Mononuclear cell (primary cell): Measurements from ENCODE around the gene OR10A3. TPM values are rescaled to one million over a fixed set of nuclear protein-coding genes. Genes with fewer than 3 reads are reported as not detected.
A peak's percentile ranks its signal among the peaks of the same experiment; 100 is the strongest.
"Not testable (repeated sequence)": the region's sequence is repeated elsewhere in the genome, so short reads cannot be mapped to it uniquely, and the experiment has no call there.

Experiments used
- H3K27me3 ChIP-seq: 2 replicates; pipeline ENCODE4 v1.6.0; 2011; ENCODE audit warnings: low read length, control low read depth; ENCODE audit not compliant: insufficient read depth
- H3K4me1 ChIP-seq: 2 replicates; pipeline ENCODE4 v1.5.1; 2011; ENCODE audit warnings: mild to moderate bottlenecking, low read length, control low read depth; ENCODE audit not compliant: insufficient read depth
- H3K4me3 ChIP-seq: 2 replicates; pipeline ENCODE4 v1.5.1; 2011; ENCODE audit warnings: mild to moderate bottlenecking, low read length, moderate library complexity
- H3K9me3 ChIP-seq: 2 replicates; pipeline ENCODE4 v1.5.1; 2011; ENCODE audit warnings: low read depth, mild to moderate bottlenecking, control low read depth, low read length
- total RNA-seq: library from RNA; depleted of rRNA; stranded (reverse); fragments of >200 nt; gene quantifications from one replicate; pipeline ENCODE4 v1.2.3, GENCODE V29; 2012

OR10A3 gene
- total RNA-seq: not detected

GRCh38 chr11:7941608-7942007, at the start of gene OR10A3:
OR10A3 (minus strand) TSS chr11:7941708; CDS start chr11:7939520, 2,188 bp downstream.
- Histone ChIP-seq H3K4me3 (no peak within 1 kb of the TSS), H3K27me3 (no peaks in the 10 kb centered on the region), H3K9me3 (peaks cover 16% of the 10 kb centered on the region), H3K4me1 (no peaks in the 10 kb centered on the region)

- not testable (repeated sequence) for H3K27me3 ChIP-seq, H3K9me3 ChIP-seq
- H3K4me1 ChIP-seq: peaks cover 22% of the 10 kb centered on the region
- H3K4me3 ChIP-seq: peak overlapping the region; percentile 67
Measured at GRCh38 chr11:7987560-7987883, 46.0 kb upstream of the OR10A3 start.

GRCh38 chr11:7986768-7987559, 45.5 kb upstream of the OR10A3 start, which contains the start of gene EIF3F:
EIF3F (plus strand) TSS chr11:7987337; CDS start chr11:7987353, 16 bp downstream.
- Histone ChIP-seq H3K27me3 (no peaks in the 10 kb centered on the region), H3K9me3 (no peaks in the 10 kb centered on the region), H3K4me1 (peaks cover 22% of the 10 kb centered on the region), H3K4me3 (peak within 1 kb of the TSS; percentile 67)

GRCh38 chr11:7983832-7984590, 42.5 kb upstream of the OR10A3 start:
- no peaks in the 10 kb centered on the region for H3K9me3 ChIP-seq
- H3K27me3 ChIP-seq: no peaks in the 10 kb centered on the region
- peaks cover 20% of the 10 kb centered on the region for H3K4me1 ChIP-seq
- H3K4me3 ChIP-seq: no peak overlapping the region

GRCh38 chr11:7982582-7983119, 41.1 kb upstream of the OR10A3 start:
- no peaks in the 10 kb centered on the region for H3K9me3 ChIP-seq
- peaks cover 7% of the 10 kb centered on the region for H3K4me1 ChIP-seq
- H3K4me3 ChIP-seq: no peak overlapping the region
- no peaks in the 10 kb centered on the region for H3K27me3 ChIP-seq

DNA sequence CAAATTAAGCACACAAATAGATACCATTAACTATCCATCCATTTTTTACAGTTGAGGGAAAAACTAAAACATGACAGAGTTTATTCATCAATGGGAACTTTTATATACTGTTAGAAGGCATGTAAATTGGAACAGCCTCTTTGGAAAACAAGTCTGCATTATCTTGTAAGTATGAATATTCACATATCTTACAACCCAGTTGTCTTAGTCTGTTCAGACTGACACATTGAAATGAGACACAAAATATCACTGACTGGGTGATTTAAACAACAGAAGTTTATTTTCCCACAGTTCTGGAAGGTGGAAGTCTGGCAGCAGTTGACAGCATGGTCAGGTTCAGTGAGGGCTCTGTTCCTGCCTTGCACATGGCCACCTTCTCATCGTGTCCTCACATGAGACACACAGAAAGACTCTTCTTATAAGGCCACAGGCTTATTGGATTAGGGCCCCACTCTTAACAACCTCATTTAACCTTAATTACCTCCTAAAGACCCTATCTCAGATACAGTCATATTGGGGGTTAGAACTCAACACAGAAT, 40.2 kb upstream of the OR10A3 start:
- H3K4me3 ChIP-seq: no peak overlapping the region
- peaks cover 5% of the 10 kb centered on the region for H3K4me1 ChIP-seq
- H3K9me3 ChIP-seq: no peaks in the 10 kb centered on the region
- H3K27me3 ChIP-seq: no peaks in the 10 kb centered on the region

DNA sequence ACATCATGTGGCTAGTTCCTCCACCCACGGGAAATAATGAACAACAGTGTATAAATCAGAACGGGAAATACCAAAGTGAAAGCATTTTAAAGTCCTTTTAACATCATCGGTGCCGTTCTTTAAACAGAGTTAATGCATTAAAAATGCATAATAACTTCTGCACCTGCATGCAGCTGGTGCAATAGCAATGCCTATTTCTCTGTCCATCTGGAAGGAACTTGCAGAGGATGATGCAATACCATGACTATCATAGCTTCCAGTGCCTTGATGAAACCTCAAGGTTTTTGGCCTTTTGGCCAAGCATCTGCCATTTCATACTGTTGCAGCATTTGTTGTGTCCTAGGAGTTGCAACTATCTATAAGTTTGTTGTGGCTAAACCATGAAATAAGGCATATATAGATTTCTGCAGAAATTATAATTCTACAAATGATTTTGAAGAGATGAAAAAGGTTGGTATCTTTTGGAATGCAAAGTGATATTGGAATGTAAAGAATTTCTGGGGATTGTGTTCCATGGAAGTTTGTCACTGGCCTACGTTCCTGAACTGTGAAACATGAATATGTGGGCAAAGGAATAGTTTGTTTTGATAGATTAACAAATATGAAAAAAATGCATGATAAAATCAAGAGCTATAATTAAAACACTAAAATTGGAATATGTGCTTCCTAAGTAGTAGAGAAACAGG, 35.9 kb upstream of the OR10A3 start:
- Histone ChIP-seq H3K9me3 (no peaks in the 10 kb centered on the region), H3K4me3 (no peak overlapping the region), H3K27me3 (peaks cover 2% of the 10 kb centered on the region), H3K4me1 (no peaks in the 10 kb centered on the region)

GRCh38 chr11:7974668-7975067, 33.2 kb upstream of the OR10A3 start:
- no peaks in the 10 kb centered on the region for H3K9me3 ChIP-seq
- H3K4me1 ChIP-seq: no peaks in the 10 kb centered on the region
- H3K27me3 ChIP-seq: peaks cover 2% of the 10 kb centered on the region
- H3K4me3 ChIP-seq: no peak overlapping the region

GRCh38 chr11:7973011-7973410, 31.5 kb upstream of the OR10A3 start:
- H3K4me1 ChIP-seq: no peaks in the 10 kb centered on the region
- no peaks in the 10 kb centered on the region for H3K9me3 ChIP-seq
- H3K27me3 ChIP-seq: peaks cover 2% of the 10 kb centered on the region
- no peak overlapping the region for H3K4me3 ChIP-seq

DNA sequence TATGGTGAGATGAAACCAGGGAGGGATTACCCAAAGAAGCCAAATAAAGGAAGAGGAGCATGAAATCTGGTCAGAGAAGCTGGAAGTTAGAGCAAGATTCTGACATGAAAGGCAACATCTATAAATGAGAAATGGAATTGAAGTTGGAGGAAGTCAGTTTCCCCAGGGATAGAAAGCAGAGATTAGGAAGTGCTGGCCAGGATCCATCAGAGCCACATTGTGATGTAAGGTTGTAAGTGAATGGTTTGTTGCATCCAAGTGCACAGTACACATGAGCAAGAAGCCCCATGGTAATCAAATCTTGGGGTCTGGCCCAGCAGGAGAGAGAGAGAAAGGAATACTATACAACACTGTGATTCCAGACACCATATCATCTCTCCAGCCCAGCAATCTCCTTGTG, 30.3 kb upstream of the OR10A3 start:
- H3K4me3 ChIP-seq: no peak overlapping the region
- H3K27me3 ChIP-seq: peaks cover 2% of the 10 kb centered on the region
- H3K9me3 ChIP-seq: no peaks in the 10 kb centered on the region
- H3K4me1 ChIP-seq: no peaks in the 10 kb centered on the region

GRCh38 chr11:7969756-7970646, 28.5 kb upstream of the OR10A3 start:
- no peaks in the 10 kb centered on the region for H3K4me1 ChIP-seq
- H3K27me3 ChIP-seq: peaks cover 2% of the 10 kb centered on the region
- H3K9me3 ChIP-seq: no peaks in the 10 kb centered on the region
- H3K4me3 ChIP-seq: no peak overlapping the region

DNA sequence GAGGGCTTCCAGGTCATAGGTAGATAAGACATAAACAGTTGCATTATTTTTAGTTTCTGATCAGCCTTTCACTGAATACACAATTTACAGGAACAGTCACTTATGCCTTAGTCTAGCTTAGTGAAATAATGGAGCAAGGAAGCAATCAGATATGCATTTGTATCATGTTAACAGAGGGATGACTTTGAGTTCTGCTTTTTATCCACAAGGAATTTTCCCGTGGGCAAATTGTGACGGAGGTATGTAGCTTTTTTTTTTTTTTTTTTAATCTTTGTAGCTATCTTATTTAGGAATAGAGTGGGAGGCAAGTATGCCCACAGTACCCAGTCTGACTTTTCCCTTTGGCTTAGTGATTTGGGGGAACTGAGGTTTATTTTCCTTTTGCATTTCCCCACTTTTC, 27.2 kb upstream of the OR10A3 start:
- Histone ChIP-seq H3K27me3 (peaks cover 2% of the 10 kb centered on the region), H3K4me1 (no peaks in the 10 kb centered on the region), H3K4me3 (no peak overlapping the region), H3K9me3 (no peaks in the 10 kb centered on the region)

DNA sequence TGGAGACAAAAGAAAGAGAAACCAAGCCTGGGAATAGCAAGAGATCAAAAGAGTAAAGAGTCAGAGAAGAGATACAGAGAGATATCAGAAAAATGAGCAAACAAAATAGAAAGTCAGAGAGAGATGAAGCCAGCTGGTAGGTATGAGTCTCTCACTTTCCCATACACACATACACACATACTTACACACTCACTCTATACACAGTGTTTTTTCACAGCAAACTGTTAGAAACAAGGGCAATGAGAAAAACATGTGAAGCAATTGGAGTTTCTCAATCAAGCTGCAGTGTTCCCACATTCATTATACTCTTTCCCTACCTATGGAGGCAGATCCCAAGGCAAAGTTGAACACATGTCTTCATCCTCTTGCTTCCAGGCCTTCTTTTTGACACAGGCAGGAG, 26.3 kb upstream of the OR10A3 start:
- Histone ChIP-seq H3K9me3 (no peaks in the 10 kb centered on the region), H3K4me3 (no peak overlapping the region), H3K27me3 (no peaks in the 10 kb centered on the region), H3K4me1 (no peaks in the 10 kb centered on the region)

DNA sequence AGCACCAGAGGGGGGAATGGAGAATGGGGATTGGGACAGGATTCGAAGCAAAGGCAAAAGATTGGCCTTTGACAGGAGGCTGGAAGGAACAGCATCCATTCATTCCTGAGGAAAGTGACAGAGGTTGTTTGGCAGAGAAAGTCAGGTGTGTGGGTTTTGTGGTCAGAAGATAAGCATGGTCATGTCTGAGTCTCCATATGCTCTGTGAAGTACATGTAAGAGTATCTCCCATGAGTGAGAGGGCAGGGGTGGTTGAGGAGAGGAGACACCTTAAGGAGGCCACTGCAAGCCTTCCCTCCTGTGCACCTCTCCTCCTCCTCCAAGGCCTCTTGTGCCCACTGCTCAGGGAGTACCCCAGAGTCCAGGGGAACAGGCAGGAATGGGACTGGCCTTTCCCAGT, 25.6 kb upstream of the OR10A3 start:
- Histone ChIP-seq H3K27me3 (no peaks in the 10 kb centered on the region), H3K4me3 (no peak overlapping the region), H3K9me3 (no peaks in the 10 kb centered on the region), H3K4me1 (no peaks in the 10 kb centered on the region)
